PC-9 (cell line): ENCODE measurements around the gene LSM11. TPM values are rescaled to one million over a fixed set of nuclear protein-coding genes. Genes with fewer than 3 reads are reported as not detected.

Experiments used
- BruUV-seq: library from RNA; stranded (reverse); fragments of 400-500 nt; replicated peaks from 2 replicates; lab custom pipeline; 2021; lab: Mats Ljungman, UMichigan
- CTCF ChIA-PET: fragments of 300-600 bp; sonication (Branson Sonifier 250); formaldehyde crosslinking; loops from one replicate; lab custom pipeline; 2022; ENCODE audit warnings: antibody characterized with exemption; lab: Charles Lee
- POLR2A ChIA-PET: fragments of 300-600 bp; sonication (Branson Sonifier 250); formaldehyde crosslinking; loops from one replicate; lab custom pipeline; 2022; ENCODE audit warnings: antibody characterized with exemption; ENCODE audit not compliant: unreplicated experiment; lab: Charles Lee
- DNase-seq, 2 experiments: peaks; one replicate each; pipeline versions ENCODE4 v3.0.0 to v3.0.0-alpha.2; 2015 to 2022; ENCODE audit warnings: mixed read lengths in 1 of 2
- H2AFZ ChIP-seq: fragments of 200-600 bp; sonication (generic); 2 replicates; pipeline ENCODE4 v1.8.1; 2017; ENCODE audit warnings: antibody characterized with exemption
- H3F3A ChIP-seq: fragments of 200-600 bp; sonication (generic); 2 replicates; pipeline ENCODE4 v1.8.1; 2017; ENCODE audit warnings: antibody characterized with exemption, mild to moderate bottlenecking, low read depth; ENCODE audit not compliant: insufficient read depth
- H3K27ac ChIP-seq: fragments of 200-600 bp; sonication (generic); 2 replicates; pipeline ENCODE4 v1.6.1; 2016; ENCODE audit warnings: mixed run types
- H3K27me3 ChIP-seq: fragments of 200-600 bp; sonication (generic); 2 replicates; pipeline ENCODE4 v1.6.1; 2016; ENCODE audit warnings: low read depth, mixed run types; ENCODE audit not compliant: insufficient read depth
- H3K36me3 ChIP-seq: fragments of 200-600 bp; sonication (generic); 2 replicates; pipeline ENCODE4 v1.6.1; 2016; ENCODE audit warnings: low read depth, mixed run types
- H3K4me1 ChIP-seq: fragments of 200-600 bp; sonication (generic); replicated peaks from 2 replicates; pipeline ENCODE4 v1.6.1; 2016; ENCODE audit warnings: mixed run types; ENCODE audit not compliant: insufficient read depth
- H3K4me2 ChIP-seq: fragments of 200-600 bp; sonication (generic); 2 replicates; pipeline ENCODE4 v1.6.1; 2017; ENCODE audit warnings: mixed run types
- H3K4me3 ChIP-seq: fragments of 200-600 bp; sonication (generic); 2 replicates; pipeline ENCODE4 v1.6.1; 2016; ENCODE audit warnings: mixed run types
- H3K79me2 ChIP-seq: fragments of 200-600 bp; sonication (generic); 2 replicates; pipeline ENCODE4 v1.6.1; 2017; ENCODE audit warnings: low read depth, mixed run types
- H3K9me2 ChIP-seq: fragments of 200-600 bp; sonication (generic); 2 replicates; pipeline ENCODE4 v1.8.1; 2017; ENCODE audit warnings: mild to moderate bottlenecking; ENCODE audit not compliant: insufficient read depth
- H3K9me3 ChIP-seq: fragments of 200-600 bp; sonication (generic); 2 replicates; pipeline ENCODE4 v1.8.1; 2016; ENCODE audit warnings: low read depth; ENCODE audit not compliant: insufficient read depth
- H4K20me1 ChIP-seq: fragments of 200-600 bp; sonication (generic); 2 replicates; pipeline ENCODE4 v1.8.1; 2017; ENCODE audit not compliant: insufficient read depth
- EZH2 ChIP-seq: fragments of 200-600 bp; sonication (generic); IDR thresholded peaks from 2 replicates; pipeline ENCODE4 v1.8.0; 2017; ENCODE audit warnings: antibody characterized with exemption, low read depth
- intact Hi-C: fragments of 100-400 bp; cut with micrococcal nuclease; formaldehyde crosslinking; loops from one replicate; pipeline ENCODE4 v1.10.0; 2022; ENCODE audit not compliant: unreplicated experiment
- total RNA-seq: library from RNA; stranded (reverse); gene quantifications from 2 replicates; pipeline ENCODE4 v1.2.3, GENCODE V29; 2021
- TF ChIP-seq, protein P1 (sequence below): fragments of 200-600 bp; sonication (generic); conservative IDR thresholded peaks from 2 replicates; pipeline ENCODE4 v1.6.1; 2017; ENCODE audit warnings: mixed run types, antibody characterized with exemption, mild to moderate bottlenecking, moderate library complexity

LSM11 gene
- total RNA-seq, 1 experiment from 2014 or later: 1.9 TPM

DNA sequence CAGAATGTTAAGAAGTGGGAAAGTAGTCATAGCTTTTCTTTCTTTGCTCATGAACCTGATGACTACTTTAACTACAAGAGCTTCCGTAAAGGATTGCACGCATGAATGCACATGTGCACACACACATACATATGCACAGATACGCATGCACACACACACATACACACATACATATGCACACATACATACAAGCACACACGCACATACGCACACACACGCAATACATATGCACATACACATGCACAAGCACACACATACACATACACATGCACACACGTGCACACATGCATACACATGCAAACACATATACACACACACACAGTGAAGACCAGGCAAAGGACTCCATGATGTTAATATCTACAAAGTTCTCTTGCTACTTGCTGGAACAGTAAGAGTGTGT lies 22.9 kb downstream of the LSM11 start:
- H3K4me1 ChIP-seq: 0 out of 2 replicates have a peak, but pooled peaks cover 4% of the 10 kb centered on the region
- ChIA-PET POLR2A (no interaction called here), CTCF (no interaction called here)
- no peak for DNase-seq
- H3K4me3 ChIP-seq: no peak overlapping the region
- intact Hi-C loops: no loop called here
- no TSS peak for BruUV-seq
- no peaks in the 10 kb centered on the region for H3K79me2 ChIP-seq
- TF ChIP-seq, protein P1, sequence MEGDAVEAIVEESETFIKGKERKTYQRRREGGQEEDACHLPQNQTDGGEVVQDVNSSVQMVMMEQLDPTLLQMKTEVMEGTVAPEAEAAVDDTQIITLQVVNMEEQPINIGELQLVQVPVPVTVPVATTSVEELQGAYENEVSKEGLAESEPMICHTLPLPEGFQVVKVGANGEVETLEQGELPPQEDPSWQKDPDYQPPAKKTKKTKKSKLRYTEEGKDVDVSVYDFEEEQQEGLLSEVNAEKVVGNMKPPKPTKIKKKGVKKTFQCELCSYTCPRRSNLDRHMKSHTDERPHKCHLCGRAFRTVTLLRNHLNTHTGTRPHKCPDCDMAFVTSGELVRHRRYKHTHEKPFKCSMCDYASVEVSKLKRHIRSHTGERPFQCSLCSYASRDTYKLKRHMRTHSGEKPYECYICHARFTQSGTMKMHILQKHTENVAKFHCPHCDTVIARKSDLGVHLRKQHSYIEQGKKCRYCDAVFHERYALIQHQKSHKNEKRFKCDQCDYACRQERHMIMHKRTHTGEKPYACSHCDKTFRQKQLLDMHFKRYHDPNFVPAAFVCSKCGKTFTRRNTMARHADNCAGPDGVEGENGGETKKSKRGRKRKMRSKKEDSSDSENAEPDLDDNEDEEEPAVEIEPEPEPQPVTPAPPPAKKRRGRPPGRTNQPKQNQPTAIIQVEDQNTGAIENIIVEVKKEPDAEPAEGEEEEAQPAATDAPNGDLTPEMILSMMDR: no peak
- no peak for TF ChIP-seq EZH2
- no peak overlapping the region for H3K4me2 ChIP-seq
- H3K27ac ChIP-seq: no peak overlapping the region
- no peaks in the 10 kb centered on the region for H4K20me1 ChIP-seq
- H3K9me3 ChIP-seq: no peaks in the 10 kb centered on the region
- no peaks in the 10 kb centered on the region for H3K36me3 ChIP-seq
- H3K9me2 ChIP-seq: no peaks in the 10 kb centered on the region
- H2AFZ ChIP-seq: no peak overlapping the region
- H3F3A ChIP-seq: peaks cover 6% of the 10 kb centered on the region; the same call in 1 of the 2 replicates
- no peaks in the 10 kb centered on the region for H3K27me3 ChIP-seq

DNA sequence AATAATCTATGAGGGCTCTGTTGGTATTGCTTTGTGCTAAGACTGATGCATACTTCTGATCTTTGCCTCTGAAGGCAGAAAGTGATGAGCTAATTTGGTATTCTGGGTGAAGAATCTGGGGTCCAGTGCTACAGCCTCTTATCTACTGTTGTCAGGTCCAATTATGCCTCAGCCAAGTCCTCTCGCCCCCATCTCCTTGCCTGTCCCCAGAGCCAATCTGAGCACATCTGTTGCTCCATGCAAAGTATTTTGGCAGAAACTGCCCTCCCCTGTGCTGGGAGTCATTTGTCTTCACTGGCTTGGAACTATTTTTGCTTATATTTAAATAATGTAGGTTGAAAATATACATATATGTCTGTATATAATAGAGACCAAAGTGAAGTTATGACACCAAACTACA lies 23.4 kb downstream of the LSM11 start:
- no TSS peak for BruUV-seq
- Histone ChIP-seq H3K9me2 (no peaks in the 10 kb centered on the region), H3K4me1 (0 out of 2 replicates have a peak, but pooled peaks cover 4% of the 10 kb centered on the region), H2AFZ (no peak overlapping the region), H3K9me3 (no peaks in the 10 kb centered on the region), H3K27ac (no peak overlapping the region), H3F3A (peaks cover 6% of the 10 kb centered on the region; the same call in 1 of the 2 replicates), H4K20me1 (no peaks in the 10 kb centered on the region), H3K27me3 (no peaks in the 10 kb centered on the region), H3K36me3 (no peaks in the 10 kb centered on the region), H3K4me3 (no peak overlapping the region), H3K79me2 (no peaks in the 10 kb centered on the region), H3K4me2 (no peak overlapping the region)
- no peak for DNase-seq
- TF ChIP-seq EZH2: no peak
- TF ChIP-seq, protein P1: no peak
- intact Hi-C loops: no loop called here
- ChIA-PET CTCF (no interaction called here), POLR2A (no interaction called here)

DNA sequence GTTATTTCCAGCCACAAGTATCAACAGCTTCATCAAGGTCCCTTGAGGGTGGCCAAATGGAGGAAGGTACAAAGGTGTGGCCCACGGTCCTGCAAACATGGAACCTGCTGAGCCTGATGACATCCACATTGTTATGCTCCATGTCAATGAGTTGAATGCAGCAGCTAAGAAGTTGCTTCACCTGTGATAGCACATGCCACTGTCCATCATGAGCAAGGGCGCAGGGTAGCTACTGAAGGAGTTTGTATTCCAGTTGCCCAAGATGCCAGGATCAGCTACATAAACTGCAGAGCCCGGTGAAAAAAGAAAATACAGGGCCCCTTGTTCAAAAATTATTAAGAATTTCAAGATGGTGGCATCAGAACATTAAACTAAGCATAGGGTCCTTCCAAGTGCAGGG lies 24.2 kb downstream of the LSM11 start:
- BruUV-seq: no TSS peak

More for the DNA sequence above, 24.2 kb downstream of the LSM11 start:
- ChIA-PET POLR2A (no interaction called here), CTCF (no interaction called here)
- Histone ChIP-seq H3K79me2 (no peaks in the 10 kb centered on the region), H3K27ac (no peak overlapping the region), H2AFZ (no peak overlapping the region), H3F3A (peaks cover 6% of the 10 kb centered on the region; the same call in 1 of the 2 replicates), H3K4me3 (no peak overlapping the region), H3K4me1 (0 out of 2 replicates have a peak, but pooled peaks cover 4% of the 10 kb centered on the region), H4K20me1 (no peaks in the 10 kb centered on the region), H3K4me2 (no peak overlapping the region), H3K9me2 (no peaks in the 10 kb centered on the region), H3K27me3 (no peaks in the 10 kb centered on the region), H3K36me3 (no peaks in the 10 kb centered on the region), H3K9me3 (no peaks in the 10 kb centered on the region)
- no peak for DNase-seq
- intact Hi-C loops: no loop called here
- TF ChIP-seq, protein P1: no peak
